Activated CD4-positive, CD25-positive, alpha-beta regulatory T cell (primary cell): Measurements from ENCODE around the gene TXNDC11.

ENCODE experiments used
- DNase-seq, 4 experiments: peaks; one replicate each; lab custom pipeline; 2025; lab: John Stamatoyannopoulos, UW

The TXNDC11 gene

DNA sequence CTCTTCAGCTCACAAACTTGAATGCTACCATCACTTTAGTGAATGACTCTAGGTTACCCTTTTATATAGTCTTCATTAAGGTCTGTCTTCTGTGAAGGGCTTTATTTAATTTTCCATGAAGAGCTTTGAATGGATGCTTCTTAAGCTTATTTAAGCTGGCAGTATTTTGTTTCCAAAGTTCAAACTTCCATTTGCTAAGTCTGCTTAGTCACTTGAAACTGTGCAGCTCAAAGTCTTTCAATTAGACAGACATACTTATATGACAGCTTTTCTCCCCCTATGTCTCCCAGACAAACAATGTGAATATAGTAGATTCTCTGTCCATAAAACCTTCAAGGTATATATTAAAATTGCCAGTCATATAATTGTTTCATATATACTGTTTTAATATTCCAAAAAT lies 23.5 kb downstream of the TXNDC11 start:
- DNase-seq = no peak

GRCh38 chr16:11717811-11718210 lies 24.8 kb downstream of the TXNDC11 start:
- DNase-seq = no peak

- DNase-seq = no peak
These were observed 26.3 kb downstream of the TXNDC11 start for GRCh38 chr16:11716336-11716735.

GRCh38 chr16:11715246-11715947 lies 27.3 kb downstream of the TXNDC11 start:
- no peak for DNase-seq

DNA sequence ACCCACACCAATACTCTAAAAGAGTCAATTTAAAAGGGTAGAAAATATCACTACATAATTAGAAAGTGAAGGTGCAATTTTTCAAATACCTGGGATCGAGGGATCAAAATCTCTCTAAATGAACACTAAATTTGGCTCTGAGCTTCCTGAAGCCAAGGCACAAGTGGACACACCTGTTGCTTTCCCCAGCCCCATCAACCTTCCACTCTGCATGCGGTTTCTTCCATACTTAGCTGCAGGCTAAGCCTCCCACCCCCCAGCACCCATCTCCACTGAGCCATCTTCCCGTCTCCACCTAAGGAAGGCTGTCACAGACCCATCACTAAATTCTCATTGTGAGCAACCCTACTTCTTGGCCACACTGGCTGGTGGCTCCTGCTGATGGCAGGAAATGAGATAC lies 30.5 kb downstream of the TXNDC11 start:
- DNase-seq = no peak

DNA sequence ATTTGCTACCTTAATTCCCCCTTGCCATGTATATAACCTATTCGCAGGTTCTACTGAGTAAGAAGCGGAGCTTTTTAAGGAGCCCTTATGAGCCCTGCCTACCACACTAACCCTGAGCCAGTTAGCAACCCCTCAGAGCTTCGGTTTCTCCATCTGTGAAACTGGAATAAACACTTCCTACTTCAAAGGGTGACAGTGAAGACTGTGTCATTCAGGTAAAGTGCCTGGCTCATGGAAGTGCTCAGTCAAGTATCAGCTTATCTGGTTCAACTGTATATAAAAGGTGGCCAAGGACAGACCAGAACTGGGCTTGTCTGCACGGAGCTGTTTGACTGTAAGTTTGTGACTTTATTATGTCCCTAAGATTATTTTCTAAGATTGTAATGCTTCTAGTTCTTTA lies 31.0 kb downstream of the TXNDC11 start:
- DNase-seq = no peak

- no peak for DNase-seq
These were observed 34.2 kb downstream of the TXNDC11 start for GRCh38 chr16:11708421-11708820.

GRCh38 chr16:11707679-11708197 lies 34.9 kb downstream of the TXNDC11 start:
- no peak for DNase-seq

DNA sequence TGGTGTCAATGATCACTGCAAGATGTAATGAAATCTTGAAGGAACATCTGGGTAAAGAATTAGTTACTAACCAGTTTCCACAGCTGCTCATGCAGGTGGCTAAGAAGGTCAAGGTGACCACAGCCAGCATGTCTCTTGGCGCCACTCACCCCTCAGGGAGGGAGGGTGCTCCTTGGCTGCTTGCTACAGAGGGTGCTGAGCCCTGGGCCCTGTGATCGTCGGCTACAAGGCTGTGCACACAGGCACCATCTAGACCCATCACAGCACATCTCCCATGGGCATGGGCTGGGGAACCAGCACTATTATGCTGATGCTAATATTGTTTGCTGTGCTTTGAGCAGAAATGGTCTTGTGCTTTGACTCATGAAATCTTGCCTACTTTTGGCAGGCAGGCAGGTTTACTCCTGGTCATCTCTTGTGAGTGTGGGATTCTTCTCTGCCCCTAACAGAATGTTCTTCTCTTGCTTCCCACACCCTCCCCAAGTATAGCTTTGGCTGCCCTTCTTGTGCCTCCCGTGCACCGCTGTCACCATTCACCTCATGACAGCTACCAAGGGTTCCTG lies 36.4 kb downstream of the TXNDC11 start:
- DNase-seq = no peak

DNA sequence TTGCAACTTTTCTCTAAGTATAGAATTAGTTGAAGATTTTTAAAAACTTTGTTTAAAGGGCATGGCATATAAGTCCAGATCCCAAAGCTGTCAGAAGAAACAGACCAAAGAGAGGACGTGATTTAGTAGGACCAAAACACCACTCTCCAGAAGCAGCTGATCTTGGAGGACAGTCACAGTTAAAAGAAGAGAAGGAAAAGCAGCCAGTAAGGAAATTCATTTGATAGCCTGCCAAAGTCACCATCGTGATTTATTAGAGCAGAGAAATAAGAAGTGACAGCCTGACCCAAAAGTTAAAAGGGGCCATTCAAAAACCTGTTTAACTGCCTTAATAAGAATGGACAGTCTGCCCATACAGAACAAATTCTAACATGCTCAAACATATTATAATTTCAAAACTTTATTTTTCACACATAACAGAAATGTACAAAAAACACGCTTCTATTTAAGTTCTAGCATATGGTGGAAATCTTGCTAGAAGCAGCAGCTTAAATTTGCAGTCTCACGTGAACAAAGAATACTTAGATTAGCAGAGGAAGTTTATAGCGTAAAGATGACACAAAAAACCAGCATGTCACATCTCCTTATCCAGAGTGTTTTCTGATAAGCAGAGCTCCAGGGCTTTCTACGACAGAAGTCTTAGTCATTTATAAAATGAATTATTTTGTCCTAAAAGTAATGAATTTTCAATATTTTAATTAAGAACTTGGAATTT lies 37.2 kb downstream of the TXNDC11 start:
- DNase-seq = no peak

- no peak for DNase-seq
These were observed 42.2 kb downstream of the TXNDC11 start for GRCh38 chr16:11700264-11701029.

- DNase-seq = no peak
These were observed 43.3 kb downstream of the TXNDC11 start for GRCh38 chr16:11699234-11699894.

DNA sequence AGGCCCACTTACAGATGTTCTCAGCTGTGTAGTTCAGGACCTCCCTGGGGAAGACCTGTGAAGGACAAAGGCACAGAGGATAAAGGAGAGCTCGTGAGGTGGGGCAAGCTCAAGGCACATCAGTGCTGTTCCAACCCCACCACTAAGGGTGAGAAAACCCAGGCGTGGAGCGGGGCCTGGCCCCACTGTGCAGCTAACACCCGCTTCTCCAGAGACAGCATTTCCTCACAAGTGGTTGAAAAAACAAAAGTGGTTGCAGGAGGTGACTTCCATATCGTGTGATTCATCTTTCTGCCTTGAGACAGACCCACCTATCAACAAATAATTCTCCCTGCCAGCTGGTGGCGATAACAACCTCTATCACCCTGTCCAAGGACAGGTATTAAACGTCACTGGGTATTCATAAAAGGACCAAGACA lies 44.4 kb downstream of the TXNDC11 start:
- DNase-seq = no peak

GRCh38 chr16:11697319-11697718 lies 45.3 kb downstream of the TXNDC11 start:
- no peak for DNase-seq

DNA sequence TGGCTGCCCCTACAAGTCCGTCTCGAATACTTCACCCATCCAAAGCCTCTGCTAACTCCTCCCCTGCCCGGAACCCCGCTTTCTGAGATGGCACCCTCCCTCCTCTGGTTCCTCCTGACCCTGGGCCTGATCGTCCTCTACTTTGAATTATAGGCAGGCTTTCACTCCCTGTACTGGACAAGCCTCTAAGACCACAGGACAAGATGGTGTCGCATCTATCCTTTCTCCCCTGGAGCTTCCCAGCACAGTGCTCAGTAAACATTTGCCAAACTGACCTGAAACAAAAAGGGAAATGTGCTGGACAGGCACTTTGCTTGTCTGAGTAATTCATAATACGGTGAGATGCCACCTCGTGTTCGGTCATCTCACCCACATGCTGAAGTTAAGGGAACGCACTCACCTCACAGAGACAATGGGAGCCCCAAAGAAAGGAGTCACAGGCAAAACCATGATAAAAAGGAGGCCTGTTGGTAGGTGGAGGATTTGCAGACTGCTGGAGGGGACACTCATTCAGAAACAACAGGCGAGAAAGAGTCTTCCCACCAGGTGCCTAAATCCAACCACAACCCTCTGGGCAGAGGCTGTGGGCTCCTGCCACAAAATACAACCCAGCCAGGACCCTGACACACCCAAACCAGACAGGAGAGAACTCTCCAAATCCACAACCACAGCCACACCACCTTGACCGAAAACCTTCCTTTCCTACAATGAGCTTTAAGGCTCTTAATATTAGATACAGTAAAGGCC lies 46.2 kb downstream of the TXNDC11 start:
- no peak for DNase-seq

DNA sequence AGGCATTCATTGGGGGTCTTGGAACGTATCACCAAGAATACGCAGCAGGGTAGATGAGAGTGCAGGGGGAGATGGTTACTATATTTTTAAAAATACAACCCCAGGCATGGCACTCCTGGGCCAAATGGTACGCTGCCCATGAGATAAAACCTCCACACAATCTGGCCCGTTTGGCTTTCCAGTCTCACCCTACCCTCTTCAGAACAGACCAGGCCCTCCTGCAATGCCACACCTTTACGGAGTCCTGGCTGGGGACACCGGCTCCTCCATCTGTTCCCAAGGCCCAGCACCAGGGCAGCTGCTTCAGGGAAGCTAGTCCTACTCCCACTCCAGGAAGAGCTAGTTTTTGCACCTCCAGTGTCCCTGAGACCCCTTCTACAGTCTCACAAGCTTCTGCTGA lies 50.0 kb downstream of the TXNDC11 start:
- DNase-seq = no peak

DNA sequence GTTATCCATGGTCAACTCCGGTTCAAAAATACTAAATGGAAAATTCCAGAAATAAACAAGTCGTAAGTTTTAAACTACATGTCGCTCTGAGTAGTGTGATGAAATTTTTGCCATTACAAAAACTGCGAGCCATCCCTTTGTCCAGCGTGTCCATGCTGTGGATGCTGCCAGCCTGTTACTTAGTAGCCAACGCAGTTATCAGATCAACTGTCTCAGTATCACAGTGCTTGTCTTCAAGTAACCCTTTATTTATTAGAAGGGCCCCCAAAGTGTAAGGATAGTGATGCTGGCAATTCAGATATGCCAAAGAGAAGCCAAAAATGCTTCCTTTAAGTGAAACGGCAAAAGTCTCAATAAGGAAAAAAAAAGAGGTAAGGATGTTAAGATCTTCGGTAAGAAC lies 50.5 kb downstream of the TXNDC11 start:
- no peak for DNase-seq

GRCh38 chr16:11691771-11692170 lies 50.9 kb downstream of the TXNDC11 start:
- DNase-seq = no peak

GRCh38 chr16:11691235-11691634 lies 51.4 kb downstream of the TXNDC11 start:
- no peak for DNase-seq

- no peak for DNase-seq
These were observed 53.4 kb downstream of the TXNDC11 start for GRCh38 chr16:11689031-11689840.
